Adipose tissue (tissue), 3 donors: ENCODE results near the gene TSPAN4. TPM values are rescaled to one million over a fixed set of nuclear protein-coding genes. Genes with fewer than 3 reads are reported as not detected.

Experiments
- H3K27ac ChIP-seq: one replicate; pipeline ENCODE4 v1.5.1; 2013; ENCODE audit warnings: low read depth, low read length
- WGBS, 3 donors: extraction: QIAGEN DNeasy Blood & Tissue Kit; methylation state at CpG; one replicate each; pipeline ENCODE4 v1.1.7; 2013; 5-methylcytosine and 5-hydroxymethylcytosine counted together
- polyA plus RNA-seq, 3 donors: library from polyadenylated mRNA; stranded (reverse); fragments of 200-250 nt; gene quantifications; one replicate each; pipeline ENCODE4 v1.2.3, GENCODE V29; 2013
- donor health status: healthy with polysubstance abuse.
- donor health status: Bipolar disorder and iron deficiency.
- donor health status: healthy.

The TSPAN4 gene
- polyA plus RNA-seq, 3 donors = 34.1 to 122 (median 115) TPM

DNA sequence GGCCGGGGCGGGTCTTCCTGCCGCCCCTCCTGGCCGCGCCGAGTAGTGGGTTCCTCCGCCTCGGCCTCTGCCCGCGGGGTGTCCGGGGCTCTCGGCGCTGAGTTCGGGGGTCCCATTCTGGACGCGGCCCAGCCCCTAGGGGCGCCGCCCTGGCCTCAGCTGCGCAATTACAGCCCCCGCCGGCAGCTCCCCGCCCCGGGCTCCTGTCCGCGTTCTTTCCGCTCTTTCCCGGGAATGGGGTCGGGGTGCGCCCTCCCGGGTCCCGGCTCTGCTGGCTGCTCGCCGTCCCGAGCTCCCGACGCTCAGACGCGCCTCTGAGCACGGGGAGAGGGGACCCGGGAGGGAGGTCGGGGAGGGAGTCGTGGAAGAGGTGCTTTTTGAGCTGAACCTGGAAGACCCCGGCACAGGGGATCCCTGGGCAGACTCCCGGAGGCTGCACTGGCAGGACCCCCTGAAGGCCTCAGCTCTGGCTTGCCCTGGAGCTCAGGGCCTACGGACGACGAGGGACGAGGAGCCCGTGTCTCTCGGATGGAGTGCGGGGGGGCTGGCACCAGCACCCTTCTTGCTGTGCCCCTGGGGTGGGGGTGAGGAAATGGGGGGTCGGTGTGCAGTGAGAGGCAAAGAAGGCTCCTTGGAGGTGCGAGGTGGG is 558 bp downstream of the TSPAN4 start:
- peak overlapping the region; percentile 78 for H3K27ac ChIP-seq
- 0 to 1% (median 1%) methylated on average over 35 to 53 of the region's 53 CpGs for WGBS, 3 donors

DNA sequence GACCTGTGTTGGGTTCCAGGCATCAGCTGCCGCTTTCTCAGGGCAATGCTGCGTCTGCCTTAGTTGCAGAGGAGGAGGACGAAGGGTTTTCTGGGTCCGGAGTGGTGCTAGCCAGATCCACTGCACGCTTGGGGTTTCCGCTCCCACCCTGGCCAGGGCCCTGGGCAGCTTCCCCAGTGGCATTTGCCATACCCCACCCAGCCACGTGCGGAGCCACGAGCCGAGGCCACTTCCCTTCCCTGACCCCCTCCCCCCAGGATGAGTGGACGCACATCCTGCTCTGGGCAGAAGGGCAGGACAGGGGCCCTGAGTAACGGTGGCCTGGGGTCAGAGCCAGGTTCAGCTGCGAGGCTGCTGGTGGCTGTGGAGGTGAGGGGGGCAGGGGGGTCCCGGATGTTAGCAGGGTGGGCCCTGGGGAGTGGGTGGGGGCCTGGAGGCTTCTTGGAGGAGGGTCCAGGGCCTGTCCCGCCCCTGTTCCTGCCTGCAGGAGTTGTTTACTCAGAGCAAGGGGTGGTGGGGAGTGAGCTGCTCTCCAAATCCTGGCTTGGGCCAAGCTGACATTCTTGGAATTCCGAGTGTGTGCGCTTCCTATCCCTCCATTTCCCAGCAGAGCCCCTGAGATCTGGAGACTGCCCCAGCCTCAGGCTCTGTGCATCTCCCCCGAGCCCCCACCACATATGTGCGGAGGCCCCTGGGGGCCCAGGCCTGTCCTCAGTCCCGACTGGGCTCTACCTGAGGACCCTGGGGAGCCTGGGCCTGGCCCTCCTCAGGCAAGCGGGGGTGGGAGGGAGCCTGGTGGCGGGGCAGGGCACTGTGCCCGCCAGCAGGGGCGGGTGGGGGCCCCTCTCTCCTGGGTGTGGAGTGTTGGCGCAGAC is 1.4 kb downstream of the TSPAN4 start:
- WGBS, 3 donors = 3 to 7% (median 5%) methylated on average over 22 to 25 of the region's 25 CpGs
- peak overlapping the region; percentile 78 for H3K27ac ChIP-seq

DNA sequence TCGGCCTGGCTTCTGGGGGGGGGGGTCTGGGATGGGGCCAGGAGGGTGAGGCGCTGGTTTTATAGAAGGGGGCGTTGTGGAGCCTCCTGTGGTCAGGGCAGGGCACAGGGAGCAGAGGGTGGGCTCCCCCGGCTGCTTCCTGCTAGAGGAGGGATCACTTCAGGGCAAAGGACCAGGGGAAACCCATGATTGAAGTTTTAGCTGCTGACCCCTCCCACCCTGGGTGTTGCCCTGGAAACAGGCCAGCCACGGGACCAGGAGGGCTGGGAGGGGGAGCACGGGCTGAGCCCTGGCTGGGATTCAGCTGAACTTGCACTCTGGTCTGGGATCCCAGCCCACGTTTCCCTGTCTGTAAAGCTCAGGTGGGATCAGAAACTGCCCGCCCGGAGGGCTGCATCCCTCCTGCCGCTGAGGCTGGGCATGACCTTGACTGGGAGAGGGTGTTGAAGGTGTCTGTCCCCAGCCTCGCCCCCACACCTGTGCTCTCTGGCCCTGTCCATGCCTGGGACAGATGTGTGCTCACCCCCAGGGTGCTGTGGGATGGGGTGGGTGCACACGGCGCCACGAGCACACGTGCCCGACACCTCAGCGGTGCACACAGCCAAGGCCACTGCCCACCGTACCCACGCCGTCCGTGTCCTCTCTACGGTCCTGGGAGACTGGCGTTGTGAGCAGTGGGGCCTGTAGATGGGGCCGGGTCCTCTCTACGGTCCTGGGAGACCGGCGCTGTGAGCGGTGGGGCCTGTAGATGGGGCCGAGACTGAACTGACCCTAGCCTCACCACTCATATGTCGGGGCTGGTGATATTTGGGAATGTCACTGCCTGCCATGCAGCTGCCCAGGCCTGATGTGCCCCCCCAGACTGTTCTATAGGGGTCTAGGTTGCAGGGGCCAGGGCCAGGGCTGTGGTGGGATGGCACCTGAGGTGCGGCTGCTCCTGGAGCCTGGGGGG is 2.3 kb downstream of the TSPAN4 start:
- peak overlapping the region; percentile 68 for H3K27ac ChIP-seq
- 21 to 44% (median 25%) methylated on average over 26 to 31 of the region's 31 CpGs for WGBS, 3 donors

DNA sequence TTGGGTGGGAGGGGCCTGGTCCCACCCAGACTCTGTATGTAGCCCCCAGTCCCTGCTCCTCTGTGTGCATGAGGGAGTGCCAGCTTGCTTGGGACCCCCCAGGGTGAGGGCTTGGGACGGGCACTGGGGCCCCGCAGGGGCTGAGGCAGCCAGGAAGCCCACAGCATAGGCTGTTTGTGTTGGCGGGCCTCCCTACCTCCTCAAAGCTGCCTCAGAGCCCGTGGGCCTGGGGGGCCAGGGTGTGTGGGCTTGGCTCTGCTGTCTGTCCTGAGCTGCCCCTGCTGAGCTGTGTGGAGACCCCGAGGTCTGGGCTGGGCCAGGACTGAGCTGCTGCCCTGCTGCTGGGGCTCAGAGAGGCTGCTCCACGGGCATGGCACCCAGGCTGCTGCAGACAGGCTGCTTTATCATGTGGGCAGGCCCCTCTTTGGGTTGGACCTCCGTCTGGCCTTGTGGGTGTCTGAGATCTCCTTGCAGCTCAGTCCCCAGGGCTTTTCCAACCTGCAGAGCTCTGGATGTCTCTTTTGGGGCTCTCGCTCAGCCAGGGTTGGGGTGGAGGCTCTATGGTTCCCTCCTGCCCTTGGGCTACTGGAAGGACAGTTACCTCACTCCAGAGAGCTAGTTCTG is 3.3 kb downstream of the TSPAN4 start:
- WGBS, 3 donors = 44 to 67% (median 49%) methylated on average over 8 of the region's 8 CpGs
- H3K27ac ChIP-seq = no peak overlapping the region

DNA sequence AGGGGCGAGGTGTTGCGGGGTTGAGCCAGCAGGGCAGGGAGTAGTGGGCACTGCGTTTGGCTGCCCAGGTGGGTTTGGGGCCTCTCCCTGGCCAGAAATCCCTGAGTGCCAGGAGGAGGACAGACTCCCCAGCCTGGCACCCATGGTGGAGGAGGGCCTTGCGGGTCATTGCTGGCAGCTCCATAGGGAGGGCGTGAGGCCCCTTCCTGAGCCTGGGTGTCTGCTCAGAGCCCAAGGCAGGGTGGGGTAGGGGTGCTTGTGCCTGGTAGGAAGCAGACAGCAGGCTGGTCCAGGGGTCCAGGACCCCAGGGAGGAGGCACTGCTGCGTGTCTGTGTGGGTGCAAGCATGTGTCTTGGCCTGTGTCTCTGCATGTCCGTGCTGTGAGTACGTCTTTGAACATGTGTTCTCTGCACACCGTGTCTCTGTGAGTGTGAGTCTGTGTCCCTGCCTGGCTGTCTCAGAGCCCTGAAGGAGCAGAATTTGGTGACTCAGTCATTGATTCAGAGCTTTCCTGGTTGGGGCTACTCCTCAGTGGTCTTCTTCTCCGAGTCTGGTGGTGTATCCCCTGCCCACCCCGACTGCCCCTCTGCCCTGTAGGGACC is 3.9 kb downstream of the TSPAN4 start:
- WGBS, 3 donors = 71 to 83% (median 71%) methylated on average over 11 of the region's 11 CpGs

DNA sequence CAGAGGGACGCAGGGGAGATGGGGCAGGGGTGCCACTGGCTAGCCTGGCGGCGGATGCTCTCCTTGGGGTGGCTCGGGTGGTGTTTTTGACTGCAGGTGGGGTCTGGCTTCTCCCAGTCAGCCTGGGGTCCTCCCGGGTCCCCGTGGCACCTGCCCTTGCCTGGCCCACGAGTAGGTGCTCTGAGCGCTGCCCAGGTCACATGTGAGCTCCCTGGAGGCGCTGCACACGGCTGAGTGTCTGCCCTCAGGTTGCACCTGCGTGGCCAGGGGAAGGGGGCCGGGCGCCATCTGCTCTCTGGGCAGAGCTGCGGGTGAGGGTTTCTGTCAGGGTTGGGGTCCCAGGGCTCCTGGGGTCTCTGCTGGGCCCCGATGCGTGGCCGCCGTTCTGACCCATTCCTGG is 5.2 kb downstream of the TSPAN4 start:
- 74 to 83% (median 77%) methylated on average over 17 to 18 of the region's 18 CpGs for WGBS, 3 donors
- no peak overlapping the region for H3K27ac ChIP-seq

More for the DNA sequence above, 3.9 kb downstream of the TSPAN4 start:
- H3K27ac ChIP-seq = no peak overlapping the region

DNA sequence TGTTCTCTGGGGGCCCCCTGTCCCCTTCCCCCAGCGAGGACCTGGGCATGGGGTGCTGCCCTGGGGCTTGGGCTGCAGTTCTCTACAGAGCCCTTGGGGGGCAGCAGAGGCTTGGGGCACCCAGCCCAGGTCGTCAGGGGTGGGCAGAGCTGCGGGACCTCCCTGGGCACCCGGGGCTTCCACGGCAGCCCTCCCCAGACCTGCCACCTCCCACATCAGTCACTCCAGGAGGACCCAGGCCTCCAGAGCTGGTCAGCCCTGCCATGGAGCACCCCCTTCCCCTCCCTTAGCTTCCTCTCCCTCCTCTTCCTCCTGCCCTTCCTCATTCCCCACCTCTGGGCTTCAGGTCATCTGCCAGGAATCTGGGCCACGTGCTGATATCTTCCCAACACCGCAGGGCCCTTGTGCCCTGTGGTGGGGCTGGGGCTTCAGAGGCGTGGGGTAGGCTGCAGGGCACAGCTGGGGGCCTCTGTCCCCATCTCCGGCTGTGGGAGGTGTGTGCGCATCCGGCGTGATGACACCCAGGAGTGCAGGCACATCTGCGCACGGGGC is 5.8 kb downstream of the TSPAN4 start:
- H3K27ac ChIP-seq = no peak overlapping the region
- WGBS, 3 donors = 32 to 39% (median 34%) methylated on average over 14 of the region's 14 CpGs

DNA sequence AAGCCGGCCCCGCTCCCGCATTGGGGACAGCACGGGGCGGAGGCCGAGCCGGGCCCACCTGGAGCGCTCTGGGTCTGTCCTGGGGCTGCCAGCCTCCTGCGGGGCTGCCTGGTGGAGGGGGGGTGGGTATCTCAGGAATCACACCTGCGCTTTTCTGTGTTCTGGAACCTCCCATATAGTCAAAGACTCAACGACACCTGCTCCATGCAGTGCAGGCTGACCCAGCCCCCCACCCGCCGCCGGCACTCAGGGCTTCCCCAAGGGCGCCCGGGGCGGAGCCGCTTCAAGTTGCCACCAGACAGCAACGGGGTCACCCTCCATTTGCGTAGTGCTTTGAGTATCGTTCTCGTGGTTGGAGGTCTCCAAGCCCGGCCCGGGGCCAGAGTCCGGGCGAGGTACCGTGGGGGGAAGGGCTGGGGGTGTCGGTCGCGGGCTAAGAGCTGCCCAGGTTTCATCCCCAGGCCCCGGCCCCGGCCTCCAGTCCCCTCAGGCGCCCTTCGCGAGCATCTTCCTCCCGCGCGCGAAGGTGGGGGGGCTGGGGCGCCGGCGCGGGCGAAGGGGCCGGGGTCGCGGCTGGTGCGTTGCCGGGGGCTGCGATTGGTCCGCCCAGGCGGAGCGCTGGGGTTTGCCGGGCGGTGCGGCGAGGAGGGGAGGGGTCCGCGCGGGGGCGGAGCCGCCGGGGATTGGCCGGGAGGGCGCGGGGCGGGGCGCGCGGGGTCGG is 6.6 kb downstream of the TSPAN4 start:
- 5 to 19% (median 18%) methylated on average over 30 to 70 of the region's 71 CpGs for WGBS, 3 donors
- H3K27ac ChIP-seq = no peak overlapping the region

DNA sequence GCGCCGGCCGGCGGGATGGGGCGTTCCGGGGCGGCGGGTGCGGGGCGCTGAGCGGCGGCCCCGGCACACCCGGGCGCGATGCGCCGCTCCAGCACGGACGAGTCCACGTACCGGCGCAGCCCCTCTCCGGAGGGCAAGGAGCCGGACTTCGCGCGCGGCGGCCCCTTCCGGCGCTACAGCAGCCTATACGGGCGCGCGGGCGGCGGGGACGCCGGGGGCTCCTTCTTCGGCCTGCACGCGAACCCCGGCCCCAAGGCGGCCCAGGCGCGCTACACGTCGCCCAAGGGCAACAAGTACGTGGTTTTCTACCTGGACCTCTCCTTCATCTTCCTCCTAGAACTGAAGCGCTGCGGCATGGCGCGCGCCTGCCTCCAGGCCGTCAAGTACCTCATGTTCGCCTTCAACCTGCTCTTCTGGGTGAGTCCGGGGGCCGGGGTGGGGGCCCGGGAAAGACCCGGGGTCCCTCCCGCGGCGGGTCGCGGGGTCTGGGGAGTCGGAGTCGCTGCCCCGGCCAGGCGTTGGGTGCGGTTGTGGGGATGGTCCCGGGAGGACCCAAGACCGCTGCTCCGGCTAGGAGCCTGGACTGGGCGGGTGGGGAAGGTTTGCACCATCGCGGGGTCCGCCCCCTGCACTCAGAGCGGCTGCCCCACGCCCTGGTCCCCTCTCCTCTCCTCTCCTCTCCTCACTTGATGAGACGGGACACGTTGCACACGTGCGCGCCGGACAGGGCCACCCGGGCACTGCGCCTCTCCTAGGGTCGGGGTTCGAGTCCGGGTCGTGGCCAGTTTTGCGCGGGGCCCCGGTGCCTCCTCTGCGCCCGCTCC is 7.5 kb downstream of the TSPAN4 start:
- no peak overlapping the region for H3K27ac ChIP-seq
- WGBS, 3 donors = 32 to 44% (median 40%) methylated on average over 70 to 97 of the region's 97 CpGs

DNA sequence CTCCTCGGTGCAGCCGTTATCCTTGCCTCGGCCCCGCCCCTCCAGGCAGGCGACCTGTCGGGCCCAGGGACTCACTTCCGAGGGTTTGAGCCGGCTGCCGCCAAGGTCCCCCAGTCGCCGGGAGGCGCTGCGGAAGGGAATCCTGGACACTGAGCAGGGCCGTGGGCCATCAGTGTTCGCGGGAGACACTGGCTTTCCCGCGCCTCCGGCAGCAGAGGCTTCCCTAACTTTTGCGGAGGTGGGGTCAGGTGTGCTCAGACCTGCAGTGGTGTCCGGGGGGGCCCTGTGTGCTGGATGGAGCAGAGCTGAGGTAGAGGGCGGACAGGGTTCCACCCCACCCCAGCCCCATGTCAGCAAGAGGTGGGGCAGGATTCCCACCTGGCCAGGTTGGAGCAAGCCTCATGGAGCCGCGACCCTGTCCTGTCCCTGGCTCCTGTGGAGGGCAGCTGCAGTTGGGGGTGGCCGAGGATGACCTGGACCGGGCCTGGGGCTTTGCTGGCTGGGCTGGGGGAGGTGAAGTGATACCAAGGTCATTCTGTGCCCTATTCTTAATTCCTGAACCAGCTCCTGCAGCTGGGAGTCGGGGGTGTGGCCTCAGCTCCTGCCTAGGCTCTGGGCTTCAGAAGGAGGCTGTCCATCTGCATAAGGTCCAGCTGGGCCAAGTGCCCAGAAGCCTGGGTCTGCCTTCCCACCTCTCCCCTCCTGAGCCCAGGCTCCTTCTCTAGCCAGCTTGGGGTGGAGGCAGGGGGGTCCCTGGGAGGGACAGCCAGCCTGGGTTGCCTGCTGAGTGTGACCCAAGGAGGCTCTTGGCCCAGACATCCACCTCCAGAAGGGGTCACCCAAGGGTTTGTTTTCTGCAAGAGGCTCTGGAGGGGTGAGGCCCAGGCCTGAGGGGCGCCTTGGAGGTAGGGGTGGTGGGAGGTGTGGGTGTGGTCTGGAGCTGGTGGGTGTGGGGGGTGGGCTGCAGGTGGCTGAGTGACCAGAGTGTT is 8.4 kb downstream of the TSPAN4 start:
- WGBS, 3 donors = 72 to 82% (median 79%) methylated on average over 27 to 28 of the region's 28 CpGs
- no peak overlapping the region for H3K27ac ChIP-seq

DNA sequence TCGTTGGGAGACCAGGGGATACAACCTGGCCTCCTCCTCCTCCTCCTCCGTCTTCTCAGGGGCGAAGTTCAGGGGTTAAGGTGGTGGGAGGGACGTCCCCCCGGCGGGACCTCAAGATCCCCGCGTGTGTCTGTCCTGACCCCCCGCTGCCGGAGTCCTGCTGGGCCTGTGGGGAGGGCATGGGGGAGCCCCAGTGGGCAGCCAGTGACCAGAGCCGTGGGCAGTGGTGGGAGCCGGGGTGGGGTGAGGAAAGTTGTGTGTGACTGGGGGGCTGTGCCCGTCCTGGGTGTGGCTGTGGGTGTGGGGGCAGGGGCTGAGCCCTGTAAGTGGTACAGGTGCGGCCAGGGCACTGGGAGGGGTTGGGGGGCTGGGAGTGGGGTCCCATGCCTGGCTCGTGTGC is 10.1 kb downstream of the TSPAN4 start:
- 78 to 80% (median 80%) methylated on average over 11 to 15 of the region's 15 CpGs for WGBS, 3 donors
- no peak overlapping the region for H3K27ac ChIP-seq

DNA sequence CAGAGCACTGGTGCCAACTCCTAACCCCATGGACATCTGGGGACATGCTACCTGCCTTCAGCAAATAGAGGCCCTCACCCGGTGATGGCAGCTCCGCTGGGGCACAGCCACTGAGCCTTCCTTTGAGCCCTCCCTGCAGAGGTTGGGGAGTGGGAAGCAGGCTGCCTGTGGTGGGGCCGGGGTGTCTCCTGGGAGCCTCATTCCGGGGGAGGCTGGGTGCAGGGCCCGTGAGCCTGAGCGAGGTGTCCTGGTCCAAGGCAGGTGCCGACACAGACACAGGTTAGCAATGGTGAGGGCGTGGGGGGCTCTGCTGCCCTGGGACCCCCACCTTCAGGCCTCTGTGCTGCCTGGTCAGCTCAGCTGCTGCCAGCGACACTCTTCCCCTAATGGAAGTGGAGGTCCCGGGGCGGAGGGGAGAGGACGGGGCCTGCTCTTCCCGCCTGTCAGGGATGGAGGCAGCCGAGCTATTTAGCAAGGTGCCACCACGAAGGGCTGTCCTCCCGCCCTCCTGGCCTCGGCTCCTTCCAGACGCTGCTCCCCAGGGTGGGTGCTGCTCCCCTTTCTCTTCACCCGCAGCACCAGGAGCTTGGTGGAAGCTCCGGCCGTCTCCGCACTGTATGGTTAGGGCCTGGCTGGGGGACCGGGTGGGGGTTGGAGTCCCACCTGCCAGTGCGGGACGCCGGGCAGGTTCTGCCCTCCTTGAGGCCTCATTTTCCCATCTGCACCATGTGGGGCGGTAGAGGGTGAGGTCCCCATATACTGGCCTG is 11.2 kb downstream of the TSPAN4 start:
- 89 to 94% (median 92%) methylated on average over 24 to 27 of the region's 27 CpGs for WGBS, 3 donors

DNA sequence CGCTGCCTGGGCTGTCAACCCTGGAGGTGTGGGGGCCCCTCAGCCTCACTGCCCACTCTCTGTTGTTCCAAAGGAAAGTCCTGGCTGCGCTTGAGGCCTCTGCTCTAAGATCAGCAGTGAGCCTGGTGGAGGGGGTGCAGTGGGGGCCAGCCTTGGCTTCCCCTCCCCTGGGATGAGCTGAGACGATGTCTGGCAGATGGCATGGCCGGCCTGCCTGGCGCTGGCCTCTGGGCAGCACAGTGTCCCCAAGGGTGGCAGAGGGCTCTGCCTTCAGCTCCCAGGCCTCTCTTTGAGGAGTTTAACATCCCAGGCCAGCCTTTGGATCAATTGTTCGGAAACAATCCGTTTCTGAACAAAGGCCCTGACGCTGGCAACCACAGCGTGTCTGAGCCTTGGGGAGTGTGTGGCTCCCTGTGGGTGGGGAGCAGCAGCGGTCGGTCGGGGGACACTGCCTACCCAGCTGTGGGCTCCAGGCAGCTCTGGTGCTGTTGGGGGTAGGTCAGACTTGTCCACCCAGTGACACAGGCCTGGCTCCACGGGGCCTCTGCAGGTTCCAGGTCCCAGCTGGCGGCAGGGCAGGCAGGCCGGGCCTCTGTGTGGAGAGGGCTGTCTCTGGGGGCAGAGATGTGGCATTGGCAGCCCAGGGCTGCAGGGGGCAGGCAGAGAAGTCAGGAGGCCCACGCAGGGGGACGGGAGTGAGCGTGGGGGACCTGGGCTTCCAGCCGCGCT is 12.1 kb downstream of the TSPAN4 start:
- H3K27ac ChIP-seq = no peak overlapping the region
- 80 to 89% (median 89%) methylated on average over 19 to 20 of the region's 20 CpGs for WGBS, 3 donors

More for the DNA sequence above, 11.2 kb downstream of the TSPAN4 start:
- no peak overlapping the region for H3K27ac ChIP-seq

DNA sequence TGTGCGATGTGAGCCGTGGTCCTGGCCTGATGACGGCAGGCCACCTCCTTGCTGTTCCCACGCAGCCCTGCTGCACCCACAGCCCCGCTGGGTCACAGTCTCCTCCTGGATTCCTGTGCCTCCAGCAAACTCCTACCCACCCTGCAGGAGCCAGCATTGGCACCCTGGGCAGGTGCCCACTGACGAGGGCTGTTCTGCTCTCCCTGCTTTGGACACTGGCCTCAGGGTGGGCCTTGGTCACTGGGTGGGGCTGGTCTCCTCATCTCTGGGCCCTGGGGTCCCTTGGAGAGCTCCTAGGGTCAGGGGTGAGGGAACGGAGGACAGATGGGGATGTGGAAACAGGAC is 12.7 kb downstream of the TSPAN4 start:
- H3K27ac ChIP-seq = no peak overlapping the region
- WGBS, 3 donors = 86 to 92% (median 90%) methylated on average over 6 to 7 of the region's 7 CpGs
